ENCODE data around the gene FLNB.

FLNB gene

GRCh38 chr3:58205981-58206380 lies 197.8 kb downstream of the FLNB start:
- no peak for DNase-seq (ENCODE audit: low read depth in 3 of 3)

- peak in 2 of 3 donors; percentile 14 to 16 for DNase-seq (ENCODE audit: low read depth in 3 of 3)
These were observed 198.3 kb downstream of the FLNB start for GRCh38 chr3:58206406-58207011.

GRCh38 chr3:58207954-58208353 lies 199.7 kb downstream of the FLNB start:
- no peak for DNase-seq (ENCODE audit: low read depth in 3 of 3)

GRCh38 chr3:58209933-58210332 lies 201.7 kb downstream of the FLNB start:
- DNase-seq (ENCODE audit: low read depth in 3 of 3): no peak

- DNase-seq (ENCODE audit: low read depth in 3 of 3): no peak
These were observed 202.7 kb downstream of the FLNB start, which contains the start of gene DNASE1L3 for GRCh38 chr3:58210761-58211460. TSS of gene DNASE1L3 (minus strand) at chr3:58210972. CDS start at chr3:58210906, 66 bp downstream.

GRCh38 chr3:58214484-58215316 lies 206.5 kb downstream of the FLNB start:
- DNase-seq (ENCODE audit: low read depth in 3 of 3): peak; percentile 25 to 44 (median 42)

GRCh38 chr3:58215317-58216025 lies 207.2 kb downstream of the FLNB start:
- DNase-seq (ENCODE audit: low read depth in 3 of 3): no peak

- DNase-seq (ENCODE audit: low read depth in 3 of 3): no peak
These were observed 208.4 kb downstream of the FLNB start for GRCh38 chr3:58216496-58217195.

- DNase-seq (ENCODE audit: low read depth in 3 of 3): peak in 2 of 3 donors; percentile 19 to 35
These were observed 209.1 kb downstream of the FLNB start for GRCh38 chr3:58217209-58217811.

- no peak for DNase-seq (ENCODE audit: low read depth in 3 of 3)
These were observed 210.7 kb downstream of the FLNB start for GRCh38 chr3:58218904-58219303.
